Measurements from ENCODE around the gene FHOD1.

FHOD1 gene

GRCh38 chr16:67188323-67188722 is 59.0 kb downstream of the FHOD1 start:
- no peak for DNase-seq

GRCh38 chr16:67187175-67187890 is 59.9 kb downstream of the FHOD1 start:
- DNase-seq: no peak

- DNase-seq: no peak
Measured at GRCh38 chr16:67186550-67186950, 60.7 kb downstream of the FHOD1 start.

GRCh38 chr16:67185651-67186134 is 61.6 kb downstream of the FHOD1 start:
- DNase-seq: no peak

GRCh38 chr16:67184995-67185650 is 62.2 kb downstream of the FHOD1 start:
- DNase-seq: peak; percentile 83

- DNase-seq: no peak
Measured at GRCh38 chr16:67184453-67184994, 62.8 kb downstream of the FHOD1 start.

- DNase-seq: peak; percentile 87
Measured at GRCh38 chr16:67183627-67184452, 63.4 kb downstream of the FHOD1 start, which contains the start of gene MATCAP1. Gene MATCAP1 (minus strand): TSS chr16:67183963. CDS start chr16:67180610, 3,353 bp downstream.

GRCh38 chr16:67183284-67183626 is 64.0 kb downstream of the FHOD1 start:
- DNase-seq: no peak

GRCh38 chr16:67182288-67182687 is 65.0 kb downstream of the FHOD1 start:
- no peak for DNase-seq

- no peak for DNase-seq
Measured at GRCh38 chr16:67181346-67181745, 65.9 kb downstream of the FHOD1 start.

- DNase-seq: no peak
Measured at GRCh38 chr16:67180166-67180565, 67.1 kb downstream of the FHOD1 start.

GRCh38 chr16:67179421-67180080 is 67.7 kb downstream of the FHOD1 start:
- no peak for DNase-seq

All from stimulated activated CD4-positive, alpha-beta T cell treated with anti-CD3 and anti-CD28 coated beads, Interleukin-12 subunit alpha, Interleukin-12 subunit beta, amount 100 ng/mL, for 4 hours (primary cell).